Prostate gland (tissue), 2 donors: ENCODE results near the gene FGFBP3.

Experiments
- CTCF ChIP-seq, 4 experiments: fragments of 200-600 bp in 2 of 4; fragments of 450-650 bp in 2 of 4; sonication (generic) in 2 of 4; IDR thresholded peaks; 1 replicate in 3 of 4; 2 replicates in 1 of 4; pipeline ENCODE4 v1.5.1; 2016 to 2019; ENCODE audit warnings: antibody characterized with exemption in 4 of 4, mild to moderate bottlenecking in 2 of 4, moderate library complexity in 2 of 4
- POLR2A ChIP-seq: fragments of 450-650 bp; IDR thresholded peaks from one replicate; pipeline ENCODE4 v1.6.1; 2016; ENCODE audit warnings: antibody characterized with exemption, mild to moderate bottlenecking
- POLR2AphosphoS5 ChIP-seq: sonication (generic); formaldehyde crosslinking; IDR thresholded peaks from one replicate; pipeline ENCODE4 v1.6.1; 2017; ENCODE audit warnings: antibody characterized with exemption

- TF ChIP-seq CTCF (IDR thresholded peaks at IDR 0.05) (no peak), POLR2A (no peak), POLR2AphosphoS5 (no peak)
Observed at GRCh38 chr10:91919651-91920050, 10.4 kb upstream of the FGFBP3 start.
